HepG2 (cell line): ENCODE measurements around the gene KBTBD13. TPM values are rescaled to one million over a fixed set of nuclear protein-coding genes. Genes with fewer than 3 reads are reported as not detected.

Source experiments
- CENPT ChIP-seq: sonication (generic); formaldehyde crosslinking; IDR thresholded peaks from 2 replicates; pipeline ENCODE4 v1.8.0; 2022; ENCODE audit warnings: low read depth, mild to moderate bottlenecking, moderate library complexity, missing genetic modification reagents
- FOXA1 ChIP-seq, 2 experiments: fragments of 450-650 bp in 1 of 2; sonication (generic) in 1 of 2; formaldehyde crosslinking in 1 of 2; IDR thresholded peaks; 2 replicates each; pipeline versions ENCODE4 v1.4.0 to v1.6.1; 2016 to 2020; ENCODE audit warnings: missing genetic modification reagents in 1 of 2
- HNF4G ChIP-seq, 2 experiments: sonication (generic) in 1 of 2; formaldehyde crosslinking in 1 of 2; IDR thresholded peaks; 2 replicates each; pipeline versions ENCODE4 v1.4.0 to v1.6.1; 2011 to 2020; ENCODE audit warnings: borderline replicate concordance in 2 of 2, low read depth in 2 of 2, mild to moderate bottlenecking in 2 of 2, low read length in 1 of 2, missing genetic modification reagents in 1 of 2, moderate library complexity in 1 of 2
- KDM2A ChIP-seq: sonication (generic); formaldehyde crosslinking; IDR thresholded peaks from 2 replicates; pipeline ENCODE4 v1.4.0; 2020; ENCODE audit warnings: low read depth, missing genetic modification reagents, borderline replicate concordance
- MAX ChIP-seq: IDR thresholded peaks from 2 replicates; pipeline ENCODE4 v1.6.1; 2012; ENCODE audit warnings: inconsistent platforms
- PHF8 ChIP-seq: sonication (generic); formaldehyde crosslinking; IDR thresholded peaks from 2 replicates; pipeline ENCODE4 v1.5.0; 2020; ENCODE audit warnings: missing genetic modification reagents
- PITX1 ChIP-seq: sonication (generic); formaldehyde crosslinking; IDR thresholded peaks from 2 replicates; pipeline ENCODE4 v1.5.1; 2020; ENCODE audit warnings: mild to moderate bottlenecking, missing genetic modification reagents
- STAT5B ChIP-seq: sonication (generic); formaldehyde crosslinking; IDR thresholded peaks from 2 replicates; pipeline ENCODE4 v1.4.0; 2020; ENCODE audit warnings: missing genetic modification reagents
- TFAP4 ChIP-seq: sonication (generic); IDR thresholded peaks from 2 replicates; pipeline ENCODE4 v1.6.1; 2016; ENCODE audit warnings: low read depth, borderline replicate concordance
- ZBTB10 ChIP-seq: sonication (generic); formaldehyde crosslinking; IDR thresholded peaks from 2 replicates; pipeline ENCODE4 v1.4.0; 2020; ENCODE audit warnings: missing genetic modification reagents, borderline replicate concordance
- ZFP1 ChIP-seq: IDR thresholded peaks from 2 replicates; pipeline ENCODE4 v1.6.1; 2016
- ZNF10 ChIP-seq: sonication (generic); formaldehyde crosslinking; IDR thresholded peaks from 2 replicates; pipeline ENCODE4 v1.4.0; 2020; ENCODE audit warnings: mild to moderate bottlenecking, low read depth, missing genetic modification reagents, borderline replicate concordance
- ZNF101 ChIP-seq: sonication (generic); formaldehyde crosslinking; IDR thresholded peaks from 2 replicates; pipeline ENCODE4 v1.4.0; 2020; ENCODE audit warnings: mild to moderate bottlenecking, low read depth, missing genetic modification reagents, borderline replicate concordance
- ZNF343 ChIP-seq: sonication (generic); formaldehyde crosslinking; IDR thresholded peaks from 2 replicates; pipeline ENCODE4 v1.4.0; 2020; ENCODE audit warnings: mild to moderate bottlenecking, missing genetic modification reagents
- ZNF713 ChIP-seq: sonication (generic); formaldehyde crosslinking; IDR thresholded peaks from 2 replicates; pipeline ENCODE4 v1.4.0; 2020; ENCODE audit warnings: mild to moderate bottlenecking, missing genetic modification reagents
- ZNF737 ChIP-seq: sonication (generic); formaldehyde crosslinking; IDR thresholded peaks from 2 replicates; pipeline ENCODE4 v1.5.0; 2020; ENCODE audit warnings: missing genetic modification reagents, mild to moderate bottlenecking, borderline replicate concordance
- ZNF749 ChIP-seq: sonication (generic); formaldehyde crosslinking; IDR thresholded peaks from 2 replicates; pipeline ENCODE4 v1.8.0; 2022; ENCODE audit warnings: mild to moderate bottlenecking, missing genetic modification reagents, moderate library complexity, borderline replicate concordance
- polyA plus RNA-seq, 8 experiments: library from polyadenylated mRNA; depleted of rRNA in 3 of 8; stranded (reverse) in 7 of 8; unstranded in 1 of 8; fragments of >200 nt; fragmentation: Illumina TruSeq in 4 of 8; extraction: Trizol in 4 of 8; gene quantifications; 2 replicates each; pipeline versions ENCODE4 v1.2.1 to v1.2.3, GENCODE V29; 2011 to 2016; ENCODE audit warnings: low read depth in 4 of 8, missing spikeins in 1 of 8, mixed read lengths in 1 of 8; ENCODE audit not compliant: insufficient read depth in 1 of 8
- total RNA-seq, 5 experiments: library from RNA; depleted of rRNA; stranded (reverse); fragments of >200 nt; fragmentation: Illumina TruSeq; extraction: Trizol; gene quantifications; 2 replicates each; pipeline ENCODE4 v1.2.3, GENCODE V29; 2016; ENCODE audit warnings: low read depth in 1 of 5
- TF ChIP-seq, protein P1 (sequence below): sonication (generic); formaldehyde crosslinking; IDR thresholded peaks from 2 replicates; pipeline ENCODE4 v1.5.0; 2020; ENCODE audit warnings: missing genetic modification reagents, mild to moderate bottlenecking, borderline replicate concordance
- TF ChIP-seq, protein P2 (sequence below): sonication (generic); formaldehyde crosslinking; IDR thresholded peaks from 2 replicates; pipeline ENCODE4 v1.8.0; 2022; ENCODE audit warnings: missing genetic modification reagents, mild to moderate bottlenecking, moderate library complexity, borderline replicate concordance
- TF ChIP-seq, protein P3 (sequence below): IDR thresholded peaks from 2 replicates; pipeline ENCODE4 v1.6.1; 2016; ENCODE audit warnings: low read depth, control low read depth

KBTBD13 gene
- total and polyA plus RNA-seq, 2 of the 13 experiments (the other 11 are each of a cell fraction or from before 2014, with no cell fraction given), result not detected

GRCh38 chr15:65056868-65057548 lies 19.5 kb upstream of the KBTBD13 start (continued):
- TF ChIP-seq, protein P1, sequence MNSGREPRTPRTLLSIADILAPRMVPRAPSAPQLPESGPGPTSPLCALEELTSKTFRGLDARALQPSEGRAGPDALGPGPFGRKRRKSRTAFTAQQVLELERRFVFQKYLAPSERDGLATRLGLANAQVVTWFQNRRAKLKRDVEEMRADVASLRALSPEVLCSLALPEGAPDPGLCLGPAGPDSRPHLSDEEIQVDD (CRISPR knock-in tag), result no peak
- TF ChIP-seq PHF8 (CRISPR knock-in tag), result no peak; the same call in 1 of the 2 replicates
- no peak for TF ChIP-seq ZNF101 (CRISPR knock-in tag)
- TF ChIP-seq MAX, result peak; percentile 70
- TF ChIP-seq ZNF10, result no peak
- no peak for TF ChIP-seq STAT5B (CRISPR knock-in tag)
- no peak for TF ChIP-seq ZNF737 (CRISPR knock-in tag)
- no peak for TF ChIP-seq ZBTB10 (CRISPR knock-in tag)
- TF ChIP-seq CENPT (CRISPR knock-in tag), result no peak
- no peak for TF ChIP-seq ZNF713 (CRISPR knock-in tag)
- no peak for TF ChIP-seq ZFP1 (CRISPR knock-in tag)
- TF ChIP-seq TFAP4, result peak; percentile 51; the same call in 1 of the 2 replicates
- TF ChIP-seq FOXA1 (IDR thresholded peaks at IDR 0.05), result no peak
- TF ChIP-seq FOXA1 (CRISPR knock-in tag; IDR thresholded peaks at IDR 0.05), result peak; percentile 45; the same call in 1 of the 2 replicates
- no peak for TF ChIP-seq ZNF749
- TF ChIP-seq HNF4G (IDR thresholded peaks at IDR 0.05; ENCODE audit: borderline replicate concordance, low read depth, low read length), result peak; percentile 91
- peak; percentile 94 for TF ChIP-seq HNF4G (CRISPR knock-in tag; IDR thresholded peaks at IDR 0.05; ENCODE audit: borderline replicate concordance, low read depth)
- 0 out of 2 replicates have a peak, but pooled peaks have one; percentile 54 for TF ChIP-seq ZNF343 (CRISPR knock-in tag)
- peak; percentile 54 for TF ChIP-seq KDM2A (CRISPR knock-in tag)
- TF ChIP-seq, protein P2, sequence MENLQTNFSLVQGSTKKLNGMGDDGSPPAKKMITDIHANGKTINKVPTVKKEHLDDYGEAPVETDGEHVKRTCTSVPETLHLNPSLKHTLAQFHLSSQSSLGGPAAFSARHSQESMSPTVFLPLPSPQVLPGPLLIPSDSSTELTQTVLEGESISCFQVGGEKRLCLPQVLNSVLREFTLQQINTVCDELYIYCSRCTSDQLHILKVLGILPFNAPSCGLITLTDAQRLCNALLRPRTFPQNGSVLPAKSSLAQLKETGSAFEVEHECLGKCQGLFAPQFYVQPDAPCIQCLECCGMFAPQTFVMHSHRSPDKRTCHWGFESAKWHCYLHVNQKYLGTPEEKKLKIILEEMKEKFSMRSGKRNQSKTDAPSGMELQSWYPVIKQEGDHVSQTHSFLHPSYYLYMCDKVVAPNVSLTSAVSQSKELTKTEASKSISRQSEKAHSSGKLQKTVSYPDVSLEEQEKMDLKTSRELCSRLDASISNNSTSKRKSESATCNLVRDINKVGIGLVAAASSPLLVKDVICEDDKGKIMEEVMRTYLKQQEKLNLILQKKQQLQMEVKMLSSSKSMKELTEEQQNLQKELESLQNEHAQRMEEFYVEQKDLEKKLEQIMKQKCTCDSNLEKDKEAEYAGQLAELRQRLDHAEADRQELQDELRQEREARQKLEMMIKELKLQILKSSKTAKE (CRISPR knock-in tag), result no peak; the same call in 1 of the 2 replicates
- peak; percentile 47; the same call in 1 of the 2 replicates for TF ChIP-seq PITX1 (CRISPR knock-in tag)
- TF ChIP-seq, protein P3, sequence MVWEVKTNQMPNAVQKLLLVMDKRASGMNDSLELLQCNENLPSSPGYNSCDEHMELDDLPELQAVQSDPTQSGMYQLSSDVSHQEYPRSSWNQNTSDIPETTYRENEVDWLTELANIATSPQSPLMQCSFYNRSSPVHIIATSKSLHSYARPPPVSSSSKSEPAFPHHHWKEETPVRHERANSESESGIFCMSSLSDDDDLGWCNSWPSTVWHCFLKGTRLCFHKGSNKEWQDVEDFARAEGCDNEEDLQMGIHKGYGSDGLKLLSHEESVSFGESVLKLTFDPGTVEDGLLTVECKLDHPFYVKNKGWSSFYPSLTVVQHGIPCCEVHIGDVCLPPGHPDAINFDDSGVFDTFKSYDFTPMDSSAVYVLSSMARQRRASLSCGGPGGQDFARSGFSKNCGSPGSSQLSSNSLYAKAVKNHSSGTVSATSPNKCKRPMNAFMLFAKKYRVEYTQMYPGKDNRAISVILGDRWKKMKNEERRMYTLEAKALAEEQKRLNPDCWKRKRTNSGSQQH (CRISPR knock-in tag), result peak; percentile 74; the same call in 1 of the 2 replicates
